ENCODE measurements around the gene NCKAP5. TPM values are rescaled to one million over a fixed set of nuclear protein-coding genes. Genes with fewer than 3 reads are reported as not detected.

The NCKAP5 gene
- total and polyA plus RNA-seq, 2 of the 8 experiments (the other 6 are each of a cell fraction or from before 2014, with no cell fraction given): 0.27 to 0.86 TPM

GRCh38 chr2:133143645-133144044, 424.6 kb downstream of the NCKAP5 start:
- no peak for FAIRE-seq
- Histone ChIP-seq H2AFZ (ENCODE audit: low read length) (no peak overlapping the region), H2BK15ac (ENCODE audit: low read length) (no peak overlapping the region), H3K9me3 (ENCODE audit: insufficient read depth in 2 of 2, low read depth in 1 of 2, low read length in 1 of 2) (no peaks in the 10 kb centered on the region), H3K79me1 (ENCODE audit: low read depth, low read length) (no peaks in the 10 kb centered on the region), H3K4me3 (ENCODE audit: extremely low read depth in 1 of 4, insufficient read depth in 2 of 4, low read depth in 3 of 4, low read length in 4 of 4) (no peak overlapping the region), H4K5ac (ENCODE audit: insufficient read length, low read depth, low read length) (no peak overlapping the region), H2BK12ac (ENCODE audit: low read depth, low read length) (no peak overlapping the region), H3K79me2 (ENCODE audit: control insufficient read depth in 1 of 2, insufficient read depth in 2 of 2, low read length in 2 of 2) (no peaks in the 10 kb centered on the region), H3K27me3 (replicated peaks in 1 of 4; ENCODE audit: control insufficient read depth in 3 of 4, extremely low read depth in 1 of 4, insufficient read depth in 3 of 4, low read length in 3 of 4) (no peaks in the 10 kb centered on the region; a peak in 1 of 7 replicates), H2BK20ac (ENCODE audit: low read length) (no peak overlapping the region), H3K18ac (ENCODE audit: extremely low read depth, low read length) (no peak overlapping the region), H3K56ac (replicated peaks; ENCODE audit: insufficient read length, low read depth, low read length) (no peak overlapping the region), H3K4me1 (replicated peaks in 1 of 4; ENCODE audit: control insufficient read depth in 3 of 4, insufficient read depth in 4 of 4, low read length in 3 of 4) (peaks cover 0 to 14% (median 4%) of the 10 kb centered on the region in 4 experiments; a peak in 6 of 7 replicates), H4K8ac (ENCODE audit: extremely low read depth, insufficient read depth, low read length) (no peak overlapping the region), H3K4me2 (ENCODE audit: insufficient read depth in 1 of 2, low read depth in 2 of 2, low read length in 2 of 2) (no peak overlapping the region), H3K23me2 (ENCODE audit: low read depth, low read length) (no peaks in the 10 kb centered on the region), H3K23ac (ENCODE audit: insufficient read length) (no peak overlapping the region), H2AK5ac (ENCODE audit: low read depth, low read length) (no peak overlapping the region), H3K14ac (ENCODE audit: insufficient read length) (no peak overlapping the region), H4K20me1 (replicated peaks in 1 of 2; ENCODE audit: control insufficient read depth in 1 of 2, insufficient read depth in 2 of 2, low read length in 2 of 2) (no peaks in the 10 kb centered on the region), H2BK120ac (replicated peaks; ENCODE audit: low read depth, low read length) (no peak overlapping the region), H4K91ac (replicated peaks; ENCODE audit: insufficient read length, low read length) (no peak overlapping the region), H3K36me3 (ENCODE audit: control insufficient read depth in 2 of 4, insufficient read depth in 4 of 4, low read length in 3 of 4) (no peaks in the 10 kb centered on the region), H3K27ac (ENCODE audit: low read depth, low read length) (no peak overlapping the region), H2BK5ac (ENCODE audit: low read depth, low read length) (no peak overlapping the region), H3K9ac (replicated peaks in 1 of 4; ENCODE audit: extremely low read depth in 1 of 4, low read depth in 3 of 4, low read length in 3 of 4) (no peak overlapping the region), H3K4ac (replicated peaks; ENCODE audit: insufficient read length, low read depth, low read length) (no peak overlapping the region)
- DNase-seq (ENCODE audit: low read depth in 1 of 2, low spot score in 2 of 2): no peak
- CTCF ChIA-PET (ENCODE audit: partially characterized antibody): interaction anchor here (0.6 kb wide), 1 partner anchor 421 kb away, joined by 6 read pairs; no protein-coding TSS in a partner anchor
- WGBS, 2 experiments (ENCODE audit: extremely low coverage in 1 of 2, insufficient coverage in 1 of 2, insufficient read length in 1 of 2, insufficient replicate concordance in 2 of 2, low coverage in 1 of 2, low lambda C conversion rate in 2 of 2, missing lambda C conversion rate in 1 of 2): 80% methylated on average over 1 of the region's 1 CpG; no CpG with 5 or more reads in 1 of the 2 experiments
- POLR2A ChIA-PET (ENCODE audit: partially characterized antibody): no interaction called here
- TF ChIP-seq POLR2A (IDR thresholded peaks at IDR 0.05; ENCODE audit: control extremely low read depth in 1 of 2, low read depth in 2 of 2, low read length in 2 of 2) (no peak), SRF (IDR thresholded peaks at IDR 0.05; ENCODE audit: low read depth, low read length) (no peak), MAFK (IDR thresholded peaks at IDR 0.05; ENCODE audit: low read depth, low read length) (no peak), ATF2 (IDR thresholded peaks at IDR 0.05; ENCODE audit: low read length) (no peak), KDM5A (IDR thresholded peaks at IDR 0.05; ENCODE audit: low read length) (no peak), BRCA1 (IDR thresholded peaks at IDR 0.05; ENCODE audit: low read depth, low read length) (no peak), RFX5 (IDR thresholded peaks at IDR 0.05; ENCODE audit: borderline replicate concordance, low read depth, low read length) (no peak), BCL11A (IDR thresholded peaks at IDR 0.05; ENCODE audit: low read depth in 2 of 2, low read length in 2 of 2) (no peak), CTBP2 (IDR thresholded peaks at IDR 0.05; ENCODE audit: borderline replicate concordance, insufficient read depth, insufficient read length, low read length) (no peak), SIRT6 (IDR thresholded peaks at IDR 0.05; ENCODE audit: low read length) (no peak), CHD1 (IDR thresholded peaks at IDR 0.05; ENCODE audit: low read depth, low read length) (no peak), BACH1 (IDR thresholded peaks at IDR 0.05; ENCODE audit: low read length) (no peak), JUND (IDR thresholded peaks at IDR 0.05; ENCODE audit: low read length) (no peak), RNF2 (IDR thresholded peaks at IDR 0.05; ENCODE audit: borderline replicate concordance, low read depth, low read length, missing control alignments, poor library complexity, severe bottlenecking) (no peak)
